Peyer's patch (tissue), 4 donors: Measurements from ENCODE around the gene DRAXIN.

Experiments
- CTCF ChIP-seq, 6 experiments: fragments of 450-650 bp in 4 of 6; fragments of 200-600 bp in 2 of 6; sonication (generic) in 1 of 6; IDR thresholded peaks; one replicate each; pipeline ENCODE4 v1.5.1; 2017 to 2019; ENCODE audit warnings: antibody characterized with exemption in 6 of 6, mild to moderate bottlenecking in 3 of 6, moderate library complexity in 1 of 6
- POLR2A ChIP-seq, 2 donors: fragments of 450-650 bp; IDR thresholded peaks; one replicate each; pipeline ENCODE4 v1.5.1; 2017; ENCODE audit warnings: antibody characterized with exemption in 2 of 2, mild to moderate bottlenecking in 2 of 2, moderate library complexity in 2 of 2

DNA sequence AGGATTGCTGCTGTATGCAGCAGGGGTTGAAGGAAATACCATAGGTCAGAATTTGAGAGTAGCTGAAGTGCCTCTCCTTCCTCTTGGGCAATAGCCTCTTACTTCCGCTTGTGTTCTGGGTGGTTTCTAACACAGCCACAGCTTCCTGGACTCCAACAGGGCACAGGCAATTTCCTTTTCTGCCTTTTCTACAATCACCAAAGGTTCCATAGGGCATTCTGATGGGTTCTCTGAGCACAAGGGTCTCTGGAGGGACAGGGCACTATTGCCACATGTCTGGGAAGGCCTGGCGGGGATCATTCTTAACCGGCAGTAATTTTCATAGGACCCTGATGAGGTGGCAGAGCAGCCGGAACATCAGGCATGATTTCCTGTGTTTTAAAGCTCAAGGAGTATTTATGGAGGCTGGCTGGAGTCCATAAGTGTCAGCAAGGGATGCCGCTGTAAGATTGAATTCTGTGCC lies 39.0 kb downstream of the DRAXIN start:
- TF ChIP-seq CTCF (IDR thresholded peaks at IDR 0.05) (no peak), POLR2A (IDR thresholded peaks at IDR 0.05) (no peak)
